ENCODE results near the gene SH3PXD2A. TPM values are rescaled to one million over a fixed set of nuclear protein-coding genes. Genes with fewer than 3 reads are reported as not detected.

The SH3PXD2A gene
- total RNA-seq, 5 donors from 2014 or later (not counting 1 experiment from before 2014, with no cell fraction given), result 5.8 to 11.8 (median 9.8) TPM

GRCh38 chr10:103564116-103564501 is 291.3 kb downstream of the SH3PXD2A start:
- CTCF ChIA-PET, result no interaction called here
- no peak overlapping the region for H3K4me3 Mint-ChIP-seq
- H3K36me3 Mint-ChIP-seq, result no peaks in the 10 kb centered on the region

GRCh38 chr10:103563231-103564115 is 291.9 kb downstream of the SH3PXD2A start:
- CTCF ChIA-PET, result no interaction called here
- ATAC-seq (replicated peaks in 1 of 4), result no peak
- POLR2A ChIA-PET, result interaction anchor here in 1 of 2 donors (0.7 kb wide), 1 partner anchor 1750 kb away, joined by 3 read pairs; no protein-coding TSS in a partner anchor

More at GRCh38 chr10:103564116-103564501, 291.3 kb downstream of the SH3PXD2A start:
- H3K4me1 ChIP-seq (ENCODE audit: control insufficient read depth in 1 of 2, extremely low read depth in 1 of 2, insufficient read depth in 2 of 2, low read length in 2 of 2), result no peaks in the 10 kb centered on the region
- H3K4me3 ChIP-seq (ENCODE audit: control insufficient read depth in 1 of 2, extremely low read depth in 1 of 2, low read length in 1 of 2), result no peak overlapping the region
- Mint-ChIP-seq H3K4me1 (no peaks in the 10 kb centered on the region), H3K27ac (no peak overlapping the region), H3K9me3 (no peaks in the 10 kb centered on the region), H3K27me3 (peaks cover 6 to 10% of the 10 kb centered on the region in 2 donors)
- no peaks in the 10 kb centered on the region for H3K9me3 ChIP-seq
- H3K36me3 ChIP-seq (ENCODE audit: control insufficient read depth in 2 of 2, extremely low read depth in 1 of 2, insufficient read depth in 1 of 2, low read length in 1 of 2), result no peaks in the 10 kb centered on the region
- POLR2A ChIA-PET, result interaction anchor here in 1 of 2 donors (0.7 kb wide), 1 partner anchor 1750 kb away, joined by 3 read pairs; no protein-coding TSS in a partner anchor
- peaks cover 0 to 38% of the 10 kb centered on the region in 2 experiments for H3K27me3 ChIP-seq (replicated peaks in 1 of 2; ENCODE audit: control insufficient read depth in 2 of 2, extremely low read depth in 1 of 2, insufficient read depth in 2 of 2, low read length in 1 of 2)
- ATAC-seq (replicated peaks in 1 of 4), result no peak
- no peak overlapping the region for H3K27ac ChIP-seq (ENCODE audit: low read length)
- no peak for DNase-seq
- WGBS (ENCODE audit: insufficient coverage), result 71% methylated on average over 7 of the region's 7 CpGs

GRCh38 chr10:103562383-103562782 is 293.0 kb downstream of the SH3PXD2A start:
- Mint-ChIP-seq H3K4me1 (no peaks in the 10 kb centered on the region), H3K4me3 (no peak overlapping the region), H3K36me3 (no peaks in the 10 kb centered on the region), H3K27ac (no peak overlapping the region), H3K27me3 (peaks cover 12 to 19% of the 10 kb centered on the region in 2 donors), H3K9me3 (no peaks in the 10 kb centered on the region)
- 50% methylated on average over 4 of the region's 4 CpGs for WGBS (ENCODE audit: insufficient coverage)
- POLR2A ChIA-PET, result no interaction called here
- no peaks in the 10 kb centered on the region for H3K9me3 ChIP-seq
- no peaks in the 10 kb centered on the region for H3K4me1 ChIP-seq (ENCODE audit: control insufficient read depth in 1 of 2, extremely low read depth in 1 of 2, insufficient read depth in 2 of 2, low read length in 2 of 2)
- H3K27ac ChIP-seq (ENCODE audit: low read length), result no peak overlapping the region
- peaks cover 0 to 49% of the 10 kb centered on the region in 2 experiments for H3K27me3 ChIP-seq (replicated peaks in 1 of 2; ENCODE audit: control insufficient read depth in 2 of 2, extremely low read depth in 1 of 2, insufficient read depth in 2 of 2, low read length in 1 of 2)
- no peaks in the 10 kb centered on the region for H3K36me3 ChIP-seq (ENCODE audit: control insufficient read depth in 2 of 2, extremely low read depth in 1 of 2, insufficient read depth in 1 of 2, low read length in 1 of 2)
- H3K4me3 ChIP-seq (ENCODE audit: control insufficient read depth in 1 of 2, extremely low read depth in 1 of 2, low read length in 1 of 2), result no peak overlapping the region
- CTCF ChIA-PET, result no interaction called here
- no peak for ATAC-seq (replicated peaks in 1 of 4)
- DNase-seq, result no peak

More at GRCh38 chr10:103563231-103564115, 291.9 kb downstream of the SH3PXD2A start:
- peaks cover 0 to 44% of the 10 kb centered on the region in 2 experiments for H3K27me3 ChIP-seq (replicated peaks in 1 of 2; ENCODE audit: control insufficient read depth in 2 of 2, extremely low read depth in 1 of 2, insufficient read depth in 2 of 2, low read length in 1 of 2)
- 98% methylated on average over 5 of the region's 7 CpGs for WGBS (ENCODE audit: insufficient coverage)
- H3K4me3 Mint-ChIP-seq, result no peak overlapping the region
- no peak overlapping the region for H3K27ac Mint-ChIP-seq
- H3K4me1 ChIP-seq (ENCODE audit: control insufficient read depth in 1 of 2, extremely low read depth in 1 of 2, insufficient read depth in 2 of 2, low read length in 2 of 2), result no peaks in the 10 kb centered on the region
- no peak for DNase-seq
- no peaks in the 10 kb centered on the region for H3K36me3 Mint-ChIP-seq
- no peaks in the 10 kb centered on the region for H3K9me3 Mint-ChIP-seq
- no peaks in the 10 kb centered on the region for H3K9me3 ChIP-seq
- H3K27me3 Mint-ChIP-seq, result peaks cover 6 to 13% of the 10 kb centered on the region in 2 donors
- no peaks in the 10 kb centered on the region for H3K36me3 ChIP-seq (ENCODE audit: control insufficient read depth in 2 of 2, extremely low read depth in 1 of 2, insufficient read depth in 1 of 2, low read length in 1 of 2)
- no peak overlapping the region for H3K4me3 ChIP-seq (ENCODE audit: control insufficient read depth in 1 of 2, extremely low read depth in 1 of 2, low read length in 1 of 2)
- H3K4me1 Mint-ChIP-seq, result no peaks in the 10 kb centered on the region
- H3K27ac ChIP-seq (ENCODE audit: low read length), result no peak overlapping the region

DNA sequence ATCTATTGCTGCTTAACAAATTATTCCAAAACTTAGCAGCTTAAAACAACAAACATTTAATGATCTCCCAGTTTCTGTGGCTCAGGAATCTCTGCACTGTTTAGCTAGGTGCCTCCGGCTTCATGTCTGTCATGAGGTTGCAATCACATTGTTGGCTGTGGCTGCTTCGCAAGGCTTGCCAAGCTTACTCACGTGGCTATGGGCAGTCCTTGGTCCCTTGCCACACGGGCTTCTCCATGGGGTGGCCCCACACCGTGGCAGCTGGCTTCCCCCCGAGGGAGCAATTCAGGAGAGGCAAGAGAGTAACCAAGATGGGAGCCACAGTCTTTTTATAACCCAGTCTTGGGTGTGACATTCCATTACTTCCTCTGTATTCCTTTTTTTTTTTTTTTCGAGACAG is 294.5 kb downstream of the SH3PXD2A start:
- no peaks in the 10 kb centered on the region for H3K36me3 Mint-ChIP-seq
- no peak for DNase-seq
- H3K27ac Mint-ChIP-seq, result no peak overlapping the region
- Histone ChIP-seq H3K4me3 (ENCODE audit: control insufficient read depth in 1 of 2, extremely low read depth in 1 of 2, low read length in 1 of 2) (no peak overlapping the region), H3K27me3 (replicated peaks in 1 of 2; ENCODE audit: control insufficient read depth in 2 of 2, extremely low read depth in 1 of 2, insufficient read depth in 2 of 2, low read length in 1 of 2) (peaks cover 0 to 63% of the 10 kb centered on the region in 2 experiments), H3K4me1 (ENCODE audit: control insufficient read depth in 1 of 2, extremely low read depth in 1 of 2, insufficient read depth in 2 of 2, low read length in 2 of 2) (no peaks in the 10 kb centered on the region), H3K9me3 (no peaks in the 10 kb centered on the region), H3K27ac (ENCODE audit: low read length) (no peak overlapping the region), H3K36me3 (ENCODE audit: control insufficient read depth in 2 of 2, extremely low read depth in 1 of 2, insufficient read depth in 1 of 2, low read length in 1 of 2) (no peaks in the 10 kb centered on the region)
- ChIA-PET CTCF (no interaction called here), POLR2A (no interaction called here)
- WGBS (ENCODE audit: insufficient coverage), result 89% methylated on average over 6 of the region's 7 CpGs
- no peak for ATAC-seq (replicated peaks in 1 of 4)
- H3K4me1 Mint-ChIP-seq, result peaks cover 0 to under 1% (median 0%) of the 10 kb centered on the region in 3 donors
- no peak overlapping the region for H3K4me3 Mint-ChIP-seq
- H3K27me3 Mint-ChIP-seq, result peaks cover 12 to 31% of the 10 kb centered on the region in 2 donors
- no peaks in the 10 kb centered on the region for H3K9me3 Mint-ChIP-seq

GRCh38 chr10:103559776-103560175 is 295.6 kb downstream of the SH3PXD2A start:
- Histone ChIP-seq H3K27ac (ENCODE audit: low read length) (no peak overlapping the region), H3K9me3 (no peaks in the 10 kb centered on the region), H3K4me3 (ENCODE audit: control insufficient read depth in 1 of 2, extremely low read depth in 1 of 2, low read length in 1 of 2) (no peak overlapping the region), H3K36me3 (ENCODE audit: control insufficient read depth in 2 of 2, extremely low read depth in 1 of 2, insufficient read depth in 1 of 2, low read length in 1 of 2) (no peaks in the 10 kb centered on the region), H3K4me1 (ENCODE audit: control insufficient read depth in 1 of 2, extremely low read depth in 1 of 2, insufficient read depth in 2 of 2, low read length in 2 of 2) (peaks cover 0 to 8% of the 10 kb centered on the region in 2 experiments), H3K27me3 (replicated peaks in 1 of 2; ENCODE audit: control insufficient read depth in 2 of 2, extremely low read depth in 1 of 2, insufficient read depth in 2 of 2, low read length in 1 of 2) (peaks cover 0 to 64% of the 10 kb centered on the region in 2 experiments)
- WGBS (ENCODE audit: insufficient coverage), result 74% methylated on average over 5 of the region's 9 CpGs
- CTCF ChIA-PET, result no interaction called here
- ATAC-seq (replicated peaks in 1 of 4), result no peak
- Mint-ChIP-seq H3K4me1 (peaks cover 2 to 6% (median 4%) of the 10 kb centered on the region in 3 donors), H3K27ac (no peak overlapping the region), H3K4me3 (no peak overlapping the region), H3K27me3 (peaks cover 11 to 32% of the 10 kb centered on the region in 2 donors), H3K9me3 (no peaks in the 10 kb centered on the region), H3K36me3 (no peaks in the 10 kb centered on the region)
- no peak for DNase-seq
- POLR2A ChIA-PET, result no interaction called here

DNA sequence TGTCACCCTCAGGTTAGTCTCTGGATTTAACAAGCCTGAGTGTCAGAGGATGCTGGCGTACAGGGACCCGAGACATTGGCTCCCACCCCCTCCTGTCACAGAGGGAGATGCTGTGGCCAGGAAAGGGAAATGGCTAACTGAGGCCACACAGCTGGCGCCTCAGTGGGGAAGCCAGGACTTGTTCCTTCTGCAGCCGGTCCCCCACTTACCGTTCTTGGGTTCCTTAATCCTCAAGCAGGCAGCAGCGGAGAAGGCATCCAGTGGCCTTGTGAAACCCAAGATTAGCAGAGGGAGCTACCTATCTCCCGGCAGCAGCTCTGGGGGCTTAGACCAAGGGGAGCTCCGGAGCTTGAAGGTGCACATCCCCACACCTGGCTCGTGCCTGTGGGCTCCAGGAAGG is 296.5 kb downstream of the SH3PXD2A start:
- H3K36me3 Mint-ChIP-seq, result no peaks in the 10 kb centered on the region
- Histone ChIP-seq H3K4me1 (ENCODE audit: control insufficient read depth in 1 of 2, extremely low read depth in 1 of 2, insufficient read depth in 2 of 2, low read length in 2 of 2) (peaks cover 5 to 17% of the 10 kb centered on the region in 2 experiments), H3K9me3 (no peaks in the 10 kb centered on the region), H3K4me3 (ENCODE audit: control insufficient read depth in 1 of 2, extremely low read depth in 1 of 2, low read length in 1 of 2) (no peak overlapping the region), H3K36me3 (ENCODE audit: control insufficient read depth in 2 of 2, extremely low read depth in 1 of 2, insufficient read depth in 1 of 2, low read length in 1 of 2) (no peaks in the 10 kb centered on the region), H3K27me3 (replicated peaks in 1 of 2; ENCODE audit: control insufficient read depth in 2 of 2, extremely low read depth in 1 of 2, insufficient read depth in 2 of 2, low read length in 1 of 2) (peaks cover 0 to 64% of the 10 kb centered on the region in 2 experiments), H3K27ac (ENCODE audit: low read length) (no peak overlapping the region)
- no peak overlapping the region for H3K27ac Mint-ChIP-seq
- CTCF ChIA-PET, result interaction anchor here in 1 of 2 donors (0.7 kb wide), 1 partner anchor 47 kb away, joined by 7 read pairs; no protein-coding TSS in a partner anchor
- H3K27me3 Mint-ChIP-seq, result peaks cover 13 to 38% of the 10 kb centered on the region in 2 donors
- peaks cover 11 to 14% (median 13%) of the 10 kb centered on the region in 3 donors for H3K4me1 Mint-ChIP-seq
- no peak overlapping the region for H3K4me3 Mint-ChIP-seq
- WGBS (ENCODE audit: insufficient coverage), result 40% methylated on average over 6 of the region's 9 CpGs
- DNase-seq (no peak), ATAC-seq (replicated peaks in 1 of 4) (no peak)
- POLR2A ChIA-PET, result no interaction called here
- H3K9me3 Mint-ChIP-seq, result no peaks in the 10 kb centered on the region

Data from T-cell (primary cell).